Mucosa of gallbladder (tissue), 1 donor: Measurements from ENCODE around the gene RASA1. TPM values are rescaled to one million over a fixed set of nuclear protein-coding genes. Genes with fewer than 3 reads are reported as not detected.
"Not testable (repeated sequence)": the region's sequence is repeated elsewhere in the genome, so short reads cannot be mapped to it uniquely, and the experiment has no call there.

ENCODE experiments used
- DNase-seq: peaks from one replicate; pipeline ENCODE4 v3.0.0-alpha.2; 2020; ENCODE audit warnings: low spot score
- total RNA-seq: library from RNA; stranded (reverse); gene quantifications from one replicate; pipeline ENCODE4 v1.2.1, GENCODE V29; 2021
- donor health status: DM: no; HTN: no; CAD: no.

The RASA1 gene
- total RNA-seq, 1 donor from 2014 or later: 25.6 TPM

DNA sequence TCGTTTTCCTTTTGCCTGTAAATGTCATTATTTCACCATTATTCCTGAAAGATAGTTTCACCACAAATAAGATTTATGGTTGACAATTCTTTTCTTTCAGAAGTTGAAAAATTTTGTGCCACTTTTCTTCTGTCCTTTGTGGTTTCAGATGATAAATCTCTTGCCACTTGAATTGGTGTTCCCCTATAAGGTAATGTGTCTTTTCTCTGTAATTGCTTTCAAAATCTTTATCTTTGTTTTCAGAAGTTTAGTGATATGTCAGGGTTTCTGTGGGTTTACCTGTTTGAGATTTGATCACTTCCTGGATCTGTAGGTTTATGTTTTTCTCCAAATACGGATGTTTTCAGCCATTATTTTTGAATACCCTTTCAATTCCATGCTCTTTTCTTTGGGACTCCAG lies 14.6 kb downstream of the RASA1 start:
- no peak for DNase-seq

- not testable (repeated sequence) for DNase-seq
Measured at GRCh38 chr5:87287266-87287665, 19.6 kb downstream of the RASA1 start.

GRCh38 chr5:87298692-87299362 lies 31.1 kb downstream of the RASA1 start:
- DNase-seq: no peak

- no peak for DNase-seq
Measured at GRCh38 chr5:87300176-87300575, 32.5 kb downstream of the RASA1 start.

DNA sequence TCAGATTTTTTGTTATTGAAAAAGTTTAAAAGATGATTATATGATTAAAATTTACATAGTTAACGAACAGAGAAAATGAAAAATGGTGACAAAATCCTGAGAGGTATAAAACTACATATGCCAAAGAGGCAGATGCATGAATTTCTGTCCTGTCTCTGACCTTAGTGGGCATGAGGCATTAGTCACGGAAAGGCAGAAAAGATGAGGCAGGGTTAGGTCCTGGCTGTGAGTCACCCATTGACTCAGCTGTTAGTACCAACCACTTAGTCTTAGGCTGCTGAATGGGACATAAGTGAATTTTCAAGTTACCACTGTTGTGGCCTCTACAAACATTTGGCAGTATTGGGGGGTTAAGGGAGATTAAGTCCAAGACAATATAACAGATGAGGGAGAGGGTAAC lies 33.1 kb downstream of the RASA1 start:
- no peak for DNase-seq

DNA sequence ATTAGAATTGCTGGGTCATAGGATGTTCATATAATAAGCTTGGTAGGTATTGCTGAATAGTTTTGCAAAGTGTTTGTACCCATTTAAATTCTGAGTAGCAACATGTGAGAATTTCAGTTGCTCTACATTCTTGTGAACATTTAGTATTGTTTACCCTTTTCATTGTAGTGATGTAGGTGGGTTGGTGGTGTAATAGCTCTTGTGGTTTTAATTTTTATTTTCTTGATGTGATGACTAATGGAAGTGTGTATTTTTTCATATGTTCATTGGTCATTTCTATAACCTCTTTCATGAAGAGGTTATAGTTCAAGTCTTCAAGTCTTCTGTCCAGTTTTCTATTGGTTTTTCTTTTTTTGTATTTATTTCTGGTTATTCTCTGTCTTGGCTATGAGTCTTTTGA lies 34.4 kb downstream of the RASA1 start:
- no peak for DNase-seq

DNA sequence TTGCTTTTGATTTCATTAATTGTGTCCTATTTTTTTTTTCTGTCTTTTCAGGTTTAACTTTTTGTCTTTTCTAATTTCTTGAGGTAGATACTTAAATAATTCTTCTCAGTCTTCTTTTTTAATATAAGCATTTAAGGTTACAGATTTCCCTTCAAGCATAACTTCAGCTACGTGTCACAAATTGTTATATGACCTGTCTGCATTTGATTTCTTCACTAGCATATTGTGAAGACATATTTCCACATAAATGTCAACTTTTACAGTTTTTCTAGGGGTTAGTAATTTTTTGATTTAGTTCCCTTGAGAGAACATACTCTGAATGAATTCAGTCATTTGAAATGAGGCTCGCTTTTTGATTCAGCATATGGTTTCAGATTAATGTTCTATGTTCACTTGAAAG lies 35.6 kb downstream of the RASA1 start:
- DNase-seq: no peak

- DNase-seq: not testable (repeated sequence)
Measured at GRCh38 chr5:87306090-87306489, 38.4 kb downstream of the RASA1 start.

DNA sequence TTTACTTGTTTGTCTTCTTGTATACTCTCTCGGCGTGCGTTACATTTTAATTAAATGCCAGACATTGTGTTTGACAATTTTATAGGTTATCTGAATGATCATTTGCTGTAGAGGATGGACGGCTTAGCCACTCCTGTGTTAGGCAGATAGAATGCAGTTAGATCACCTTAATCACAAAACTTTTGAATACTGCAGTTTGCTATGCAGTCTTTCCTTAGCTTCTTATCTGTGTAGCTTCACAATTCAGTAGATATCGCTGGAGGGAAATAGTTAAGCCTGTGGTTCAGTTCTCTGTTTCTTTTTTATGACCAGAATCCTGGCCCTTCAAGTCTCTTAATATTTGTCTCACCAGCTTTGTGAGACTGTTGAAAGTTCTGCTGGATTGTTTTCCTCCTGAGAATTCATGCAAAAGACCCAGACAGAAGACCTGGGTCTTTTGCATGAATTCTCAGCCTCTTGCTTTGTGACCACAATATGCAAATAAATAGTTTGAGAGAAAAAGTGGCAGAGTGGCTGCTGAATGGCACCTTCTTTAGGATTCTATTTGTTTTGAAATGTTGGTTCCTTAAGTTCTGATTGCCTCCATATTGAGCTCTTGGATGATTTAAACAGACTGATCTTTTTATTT lies 40.2 kb downstream of the RASA1 start:
- DNase-seq: no peak

DNA sequence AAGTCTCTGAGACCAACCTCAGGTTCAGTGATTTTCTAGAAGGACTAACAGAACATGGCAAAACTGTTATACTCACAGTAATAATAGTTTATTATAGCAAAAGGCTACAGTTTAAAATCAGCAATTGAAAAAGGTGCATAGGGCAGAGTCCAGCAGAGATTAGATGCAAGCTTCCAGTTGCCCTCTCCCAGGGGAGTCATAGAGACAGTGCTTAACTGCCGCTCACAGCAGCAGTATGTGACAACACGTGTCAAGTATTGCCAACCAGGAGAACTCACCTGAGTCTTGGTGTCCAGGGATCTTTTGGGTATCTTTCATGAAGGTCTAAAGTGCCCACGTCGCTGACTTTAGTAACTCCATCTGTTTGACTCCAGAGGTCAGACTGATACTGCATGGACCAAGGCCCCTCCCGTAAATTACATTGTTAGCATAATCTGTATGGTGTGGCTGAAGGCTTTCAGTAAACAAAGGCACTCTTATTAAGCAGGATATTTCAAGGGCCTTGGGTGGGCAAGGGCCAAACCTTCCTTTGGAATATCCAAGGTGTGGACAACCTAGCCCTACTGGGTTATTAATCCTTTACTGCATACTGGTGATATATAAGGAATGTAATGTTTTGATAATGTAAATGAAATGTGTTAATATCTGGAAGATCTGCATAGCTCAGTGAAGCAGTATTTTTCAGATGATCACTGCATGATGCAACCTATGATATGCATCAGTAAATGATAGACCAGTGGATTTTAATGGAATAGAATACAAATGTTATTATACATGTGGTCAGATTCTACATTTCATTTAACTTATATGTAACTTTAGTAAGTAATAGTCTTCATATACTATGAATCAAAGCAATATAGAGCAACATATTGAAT lies 44.0 kb downstream of the RASA1 start:
- DNase-seq: no peak

GRCh38 chr5:87313216-87313615 lies 45.5 kb downstream of the RASA1 start:
- DNase-seq: no peak

- no peak for DNase-seq
Measured at GRCh38 chr5:87319469-87319868, 51.8 kb downstream of the RASA1 start.

DNA sequence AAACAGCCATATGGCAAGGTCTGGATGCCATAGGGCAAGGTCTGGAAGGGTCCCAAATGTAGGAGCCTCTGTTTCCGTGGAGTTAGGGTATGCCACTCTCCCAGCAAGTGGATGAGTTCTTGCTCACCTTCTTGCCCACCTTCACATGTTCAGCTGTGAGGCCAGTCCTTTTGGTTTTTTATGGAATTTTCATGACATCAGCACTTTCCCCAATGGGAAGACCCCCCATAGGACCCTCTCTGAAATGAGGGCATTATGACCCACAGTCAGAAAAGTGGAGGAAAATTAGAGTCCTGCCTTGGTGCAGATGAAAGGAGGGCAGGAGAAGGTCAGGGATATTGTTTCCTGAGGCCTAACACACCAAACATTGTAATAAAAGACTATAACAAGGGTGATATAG lies 53.9 kb downstream of the RASA1 start:
- DNase-seq: no peak

GRCh38 chr5:87322381-87322780 lies 54.7 kb downstream of the RASA1 start:
- no peak for DNase-seq

DNA sequence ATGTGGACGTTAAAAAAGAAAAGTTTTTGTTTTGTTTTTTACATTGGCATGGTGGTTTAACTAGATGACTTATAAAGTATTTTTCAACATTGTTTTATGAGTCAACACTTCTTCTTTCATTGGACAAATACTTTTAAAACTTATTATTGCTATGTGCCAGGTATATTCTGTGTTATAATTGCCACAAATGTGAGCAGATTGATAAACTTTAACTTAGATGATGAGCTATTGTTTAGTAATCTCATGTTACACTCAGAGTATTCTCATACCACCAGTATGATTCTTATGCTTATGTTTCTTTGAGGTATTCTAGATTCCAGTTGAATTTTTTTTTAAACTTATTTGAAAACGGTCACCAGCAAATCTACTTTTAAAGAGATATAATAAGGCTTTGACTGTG lies 60.3 kb downstream of the RASA1 start:
- DNase-seq: no peak

DNA sequence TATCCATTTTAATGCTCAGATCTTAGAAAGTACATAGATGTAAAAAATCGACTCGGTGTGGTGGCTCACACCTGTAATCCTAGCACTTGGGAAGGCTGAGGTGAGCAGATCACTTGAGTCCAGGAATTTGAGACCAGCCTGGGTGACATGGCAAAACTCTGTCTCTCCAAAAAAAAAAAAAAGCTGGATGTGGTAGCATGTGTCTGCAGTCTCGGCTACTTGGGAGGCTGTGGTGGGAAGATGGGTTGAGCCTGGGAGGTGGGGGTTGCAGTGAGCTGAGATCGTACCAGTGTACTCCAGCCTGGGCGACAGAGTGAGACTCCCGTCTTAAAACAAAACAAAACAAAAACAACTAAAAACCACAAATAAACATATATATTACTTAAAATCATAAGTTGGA lies 61.4 kb downstream of the RASA1 start:
- DNase-seq: no peak

- DNase-seq: no peak
Measured at GRCh38 chr5:87339986-87340385, 72.3 kb downstream of the RASA1 start.

DNA sequence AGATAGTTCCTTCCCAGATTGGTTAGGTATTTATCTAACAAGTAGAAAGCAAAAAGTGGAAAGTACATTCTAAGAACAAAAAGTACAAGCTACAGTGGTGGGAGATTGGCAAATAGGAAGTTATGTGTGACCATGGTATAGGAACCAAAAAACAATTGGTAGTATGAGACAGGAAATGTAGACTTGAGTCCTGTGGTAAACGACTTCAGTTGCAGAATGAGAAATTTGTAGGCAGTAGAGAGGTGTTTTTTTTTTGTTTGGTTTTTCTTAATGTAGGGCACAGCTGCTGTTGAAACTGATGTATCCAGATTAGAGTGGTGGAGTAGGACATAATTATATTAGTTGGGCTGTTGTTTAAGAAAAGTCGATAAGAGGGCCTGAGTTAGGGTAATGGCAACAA lies 73.0 kb downstream of the RASA1 start:
- DNase-seq: no peak

- DNase-seq: no peak
Measured at GRCh38 chr5:87347272-87347671, 79.6 kb downstream of the RASA1 start.

- no peak for DNase-seq
Measured at GRCh38 chr5:87347841-87348240, 80.2 kb downstream of the RASA1 start.

GRCh38 chr5:87354496-87354895 lies 86.8 kb downstream of the RASA1 start:
- DNase-seq: no peak

DNA sequence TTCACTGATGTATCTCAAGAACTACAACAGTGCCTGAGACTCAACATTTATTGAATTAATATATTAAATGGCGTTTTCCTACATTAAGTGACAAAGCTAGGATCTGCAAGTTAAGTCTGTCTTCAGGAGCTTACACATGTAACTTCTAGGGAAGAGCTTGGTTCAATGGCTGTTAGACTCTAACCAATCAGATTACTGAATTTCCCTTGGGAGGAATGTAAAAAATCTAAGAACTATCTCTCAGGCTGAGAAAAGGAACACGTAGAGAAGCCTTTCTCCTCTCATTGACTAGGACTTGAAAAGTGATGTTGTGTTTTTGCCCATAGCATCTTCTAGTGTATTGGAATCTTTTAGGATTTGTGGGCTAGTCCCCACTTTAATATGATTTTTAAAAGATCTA lies 91.4 kb downstream of the RASA1 start:
- no peak for DNase-seq

DNA sequence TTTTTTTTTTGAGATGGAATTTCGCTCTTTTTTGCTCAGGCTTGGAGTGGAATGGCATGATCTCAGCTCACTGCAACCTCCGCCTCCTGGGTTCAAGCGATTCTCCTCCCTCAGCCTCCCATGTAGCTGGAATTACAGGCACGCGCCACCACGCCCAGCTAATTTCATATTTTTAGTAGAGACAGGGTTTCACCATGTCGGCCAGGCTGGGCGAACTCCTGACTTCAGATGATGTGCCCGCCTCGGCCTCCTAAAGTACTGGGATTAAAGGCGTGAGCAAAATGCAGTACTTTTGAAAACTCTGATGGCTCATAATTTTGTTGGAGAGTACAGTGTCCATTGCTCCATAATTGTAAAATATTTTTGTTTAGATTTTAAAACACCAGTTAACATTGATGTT lies 92.4 kb downstream of the RASA1 start:
- no peak for DNase-seq
